G401.6 (cell line): ENCODE data around the gene ZNF408.
"Not testable (repeated sequence)": the region's sequence is repeated elsewhere in the genome, so short reads cannot be mapped to it uniquely, and the experiment has no call there.

Source experiments
- FAIRE-seq: peaks from 2 replicates; lab custom pipeline; 2012; peaks lifted over from hg19 to GRCh38; lab: Jason Lieb, UNC

The ZNF408 gene

DNA sequence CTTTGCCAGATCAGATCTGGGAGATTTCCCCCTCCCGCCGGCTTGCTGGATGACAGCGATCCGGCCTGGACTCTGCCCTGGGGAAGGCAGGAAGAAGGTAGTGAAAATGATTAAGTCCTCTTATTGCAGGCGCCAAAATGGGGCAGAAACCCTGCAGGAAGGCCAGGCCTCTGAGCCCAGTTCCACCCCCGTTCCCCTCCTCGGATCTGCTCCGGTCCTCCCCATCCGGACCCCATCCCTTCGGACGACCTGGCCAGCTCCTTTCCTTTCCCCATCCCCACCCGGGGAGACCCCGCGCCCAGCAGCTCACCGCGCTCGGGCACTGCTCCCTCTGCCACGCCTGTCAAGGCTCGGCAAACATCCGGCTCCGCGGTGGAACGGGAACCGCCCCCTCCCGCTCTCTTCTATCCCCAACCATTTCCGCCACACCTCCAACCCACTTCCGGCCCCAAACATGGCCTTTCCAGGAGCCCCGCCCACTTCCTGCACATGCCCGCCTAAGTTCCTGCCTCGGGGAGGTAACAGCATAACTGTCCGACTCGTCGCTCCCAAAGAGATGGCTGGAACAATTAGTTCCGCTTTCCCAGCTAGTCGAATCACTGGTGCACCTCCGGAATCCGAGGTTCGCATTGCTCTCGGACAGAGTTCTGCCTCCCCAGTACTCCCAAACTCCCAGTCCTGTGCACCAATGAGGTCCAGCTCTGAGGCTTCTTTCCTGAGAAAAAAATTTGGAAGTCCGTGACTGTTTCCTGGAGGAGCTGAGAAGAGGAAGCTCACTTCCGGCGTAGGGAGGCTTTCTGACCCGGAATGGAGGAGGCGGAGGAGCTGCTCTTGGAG lies at the start of gene ZNF408, which contains the start of gene ARHGAP1:
Gene ZNF408 (plus strand): TSS at position 791 of the 837 bp plus-strand sequence. CDS start 17 bp downstream, at position 808.
Gene ARHGAP1 (minus strand): TSS at position 379 of the 837 bp plus-strand sequence. CDS start 4,512 bp downstream, outside the sequence.
- FAIRE-seq: peak; percentile 95

DNA sequence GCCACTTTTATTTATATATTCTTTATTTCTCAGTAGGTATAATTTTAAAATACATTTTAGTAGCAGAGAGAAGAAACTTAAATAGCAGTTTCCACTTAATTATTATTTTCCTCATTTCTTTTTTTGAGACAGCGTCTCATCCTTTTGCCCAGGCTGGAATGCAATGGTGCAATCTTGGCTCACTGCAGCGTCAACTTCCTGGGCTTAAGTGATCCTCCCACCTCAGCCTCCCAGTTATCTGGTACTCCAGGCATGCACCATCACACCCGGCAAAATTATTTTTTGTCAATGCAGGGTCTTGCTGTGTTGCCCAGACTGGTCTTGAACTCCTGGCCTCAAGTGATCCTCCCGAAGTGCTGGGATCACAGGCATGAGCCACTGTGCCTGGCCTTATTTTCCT lies 45.2 kb upstream of the ZNF408 start:
- no peak for FAIRE-seq

DNA sequence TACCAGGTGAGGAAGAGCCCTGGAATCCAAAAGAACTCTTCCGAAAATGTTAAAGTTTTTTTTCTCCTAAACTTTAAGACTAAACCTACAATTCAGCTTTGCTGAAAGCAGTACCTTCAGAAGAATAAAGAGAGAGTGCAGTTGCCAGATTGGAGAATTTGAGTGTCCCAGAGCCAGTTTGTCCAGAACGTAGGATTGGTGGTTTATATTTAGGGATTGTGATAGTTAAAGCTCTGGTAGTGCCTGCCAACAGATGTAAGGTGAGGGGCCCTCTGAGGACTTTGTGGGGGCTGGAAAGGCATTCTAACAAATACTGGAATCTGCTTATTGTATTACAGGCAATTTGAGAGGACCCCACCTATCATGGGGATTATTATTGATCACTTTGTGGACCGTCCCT lies 43.6 kb upstream of the ZNF408 start:
- no peak for FAIRE-seq

DNA sequence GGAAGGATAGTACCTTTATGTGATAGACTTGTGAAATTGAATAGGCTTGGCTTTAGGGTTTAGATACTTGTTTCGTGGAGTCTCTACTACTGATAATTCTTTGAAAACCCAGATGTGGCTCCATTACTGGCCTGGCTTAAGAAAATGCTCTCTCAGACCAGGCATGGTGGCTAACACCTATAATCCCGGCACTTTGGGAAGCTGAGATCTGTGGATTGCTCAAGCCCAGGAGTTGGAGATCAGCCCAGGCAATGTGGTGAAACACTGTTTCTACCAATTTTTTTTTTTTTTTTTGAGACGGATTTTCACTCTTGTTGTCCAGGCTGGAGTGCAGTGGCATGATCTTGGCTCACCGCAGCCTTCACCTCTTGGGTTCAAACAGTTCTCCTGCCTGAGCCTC lies 42.6 kb upstream of the ZNF408 start:
- no peak for FAIRE-seq

DNA sequence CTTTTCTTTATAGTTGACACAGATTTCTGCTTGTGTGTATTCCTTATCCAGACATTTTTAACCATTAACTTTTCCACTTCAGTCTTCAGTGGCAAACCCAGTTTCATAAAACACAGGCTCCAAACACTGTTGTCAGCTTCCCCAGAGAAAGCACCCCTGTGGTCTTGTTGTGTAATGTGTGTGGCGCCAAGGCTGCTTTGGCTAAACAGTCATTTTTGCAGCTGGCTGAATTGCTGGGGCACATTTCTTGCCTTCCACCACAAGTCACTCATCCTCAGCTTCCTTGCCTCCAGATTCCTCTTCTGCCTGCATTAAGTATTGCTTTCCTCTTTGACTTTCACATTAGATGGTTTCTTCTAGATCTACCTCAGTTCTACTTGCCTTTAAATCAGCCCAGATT lies 40.9 kb upstream of the ZNF408 start:
- no peak for FAIRE-seq

DNA sequence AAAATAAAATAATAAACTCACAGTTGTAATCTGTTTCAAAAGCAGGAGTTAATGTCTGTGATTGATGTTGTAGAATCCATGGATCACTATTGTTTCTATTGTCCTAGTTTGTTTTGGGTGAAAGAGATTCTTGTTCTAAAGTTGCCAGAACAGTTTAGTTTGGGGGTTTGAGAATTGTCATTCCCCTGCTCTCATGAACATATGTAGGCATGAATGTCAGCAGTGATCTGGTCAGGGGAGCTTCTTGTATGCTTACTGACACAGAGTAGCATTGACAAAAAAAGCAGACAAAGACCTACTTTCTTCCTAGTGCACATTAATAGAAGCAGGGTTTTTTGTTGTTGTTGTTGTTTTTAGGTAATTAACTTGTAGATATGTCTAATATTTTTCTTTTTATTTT lies 39.0 kb upstream of the ZNF408 start:
- no peak for FAIRE-seq

DNA sequence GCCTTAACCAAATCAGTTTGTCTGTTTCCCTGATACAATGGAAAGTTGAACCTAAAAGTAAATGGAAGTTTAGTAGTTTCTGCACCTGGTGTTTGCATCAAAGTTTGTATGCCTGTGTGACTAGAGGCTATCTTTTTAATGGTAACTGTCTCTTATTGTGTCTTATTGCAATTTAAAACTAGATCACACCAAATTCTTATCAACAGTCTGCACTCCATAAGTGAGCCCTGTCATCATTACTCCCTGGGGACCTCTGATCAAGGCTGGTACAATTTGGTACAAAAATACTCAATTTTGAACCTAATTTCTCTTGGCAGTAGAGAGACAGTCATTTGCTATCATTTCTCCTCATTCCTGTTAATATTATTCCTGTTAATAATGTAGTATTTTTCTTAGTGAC lies 38.5 kb upstream of the ZNF408 start:
- FAIRE-seq: no peak

DNA sequence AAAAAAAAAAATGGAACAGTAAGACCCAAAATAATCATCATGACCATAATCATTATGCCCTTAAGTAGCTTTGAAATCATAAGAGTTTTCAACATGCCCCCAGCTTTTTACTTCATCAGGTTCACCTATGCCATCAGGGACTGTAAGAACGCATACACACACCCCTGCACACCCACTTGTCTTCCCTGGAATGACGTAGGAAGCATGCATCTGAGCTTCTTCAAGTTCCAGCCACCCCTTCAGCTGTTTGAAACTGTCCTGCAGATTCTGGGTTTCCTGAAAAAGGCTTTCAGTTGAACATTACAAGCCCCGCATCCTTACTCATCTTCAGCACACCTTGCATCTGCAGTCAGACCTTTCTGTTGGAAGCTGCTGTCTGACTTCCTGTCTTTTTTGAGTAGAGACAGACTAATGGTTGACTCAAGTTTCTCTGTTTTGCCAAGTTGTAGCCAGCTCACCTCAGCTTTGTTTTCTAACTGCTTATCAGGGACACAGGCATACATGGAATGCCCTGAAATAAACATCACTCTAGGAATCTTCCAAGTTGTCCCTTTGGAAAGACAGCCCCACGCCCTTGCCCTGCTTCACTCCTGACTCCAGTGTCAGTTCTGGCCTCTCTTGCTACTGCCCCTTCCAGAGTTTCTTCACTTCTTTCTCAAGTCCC lies 37.4 kb upstream of the ZNF408 start:
- FAIRE-seq: no peak

DNA sequence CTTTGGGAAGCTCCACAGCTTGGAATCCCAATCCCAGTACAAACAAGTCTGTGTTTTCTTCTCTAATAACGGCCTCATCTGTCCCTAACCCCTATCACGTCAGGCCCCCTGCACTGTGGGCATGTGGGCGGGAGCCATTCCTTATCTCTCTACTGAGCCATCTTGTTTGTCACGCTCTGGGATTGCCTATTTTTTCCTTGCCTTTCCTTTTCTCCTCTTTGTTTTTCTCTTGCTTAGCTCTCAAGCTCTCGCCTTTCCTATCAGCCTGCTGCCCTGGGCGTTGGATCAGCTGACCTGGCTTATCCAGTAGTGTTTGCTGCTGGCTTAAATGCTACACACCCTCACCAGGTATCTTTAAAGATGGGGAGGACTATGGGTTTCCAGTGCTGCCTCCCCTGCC lies 36.2 kb upstream of the ZNF408 start:
- FAIRE-seq: no peak

DNA sequence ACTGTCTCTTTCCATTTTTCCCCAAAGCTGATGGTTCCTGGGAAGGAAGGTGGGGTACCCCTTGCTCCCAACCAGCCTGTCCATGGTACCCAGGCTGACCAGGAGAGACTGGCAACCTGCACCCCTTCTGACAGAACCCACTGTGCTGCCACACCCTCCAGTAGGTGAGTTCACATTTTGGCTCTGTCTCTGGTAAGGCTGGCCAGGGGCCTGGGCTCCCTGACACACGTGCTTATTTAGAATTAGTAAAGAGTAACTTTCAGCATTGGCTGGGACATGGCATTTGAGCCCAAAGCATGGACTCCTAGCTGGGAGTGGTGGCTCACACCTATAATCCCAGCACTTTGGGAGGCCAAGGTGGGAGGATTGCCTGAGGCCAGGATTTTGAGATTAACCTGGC lies 35.5 kb upstream of the ZNF408 start:
- FAIRE-seq: no peak

DNA sequence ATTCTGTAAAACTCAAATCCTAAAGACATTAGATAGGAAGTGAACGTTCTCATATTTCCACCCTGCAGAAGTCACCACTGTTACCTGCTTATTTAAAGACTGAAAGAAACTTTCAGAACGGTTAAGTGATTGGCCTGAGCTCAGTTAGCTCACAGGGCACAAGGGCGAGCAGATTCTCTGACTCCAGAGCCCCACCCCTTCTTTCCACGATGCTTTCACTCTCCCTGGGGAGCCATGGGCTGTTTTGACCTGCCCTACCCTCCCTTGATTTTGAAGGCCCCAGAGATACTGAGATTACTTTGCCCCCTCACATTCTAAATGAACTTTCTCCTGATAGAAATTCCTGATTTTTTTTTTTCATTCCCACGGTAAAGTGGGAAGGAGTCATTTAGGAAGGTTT lies 34.3 kb upstream of the ZNF408 start:
- FAIRE-seq: no peak

DNA sequence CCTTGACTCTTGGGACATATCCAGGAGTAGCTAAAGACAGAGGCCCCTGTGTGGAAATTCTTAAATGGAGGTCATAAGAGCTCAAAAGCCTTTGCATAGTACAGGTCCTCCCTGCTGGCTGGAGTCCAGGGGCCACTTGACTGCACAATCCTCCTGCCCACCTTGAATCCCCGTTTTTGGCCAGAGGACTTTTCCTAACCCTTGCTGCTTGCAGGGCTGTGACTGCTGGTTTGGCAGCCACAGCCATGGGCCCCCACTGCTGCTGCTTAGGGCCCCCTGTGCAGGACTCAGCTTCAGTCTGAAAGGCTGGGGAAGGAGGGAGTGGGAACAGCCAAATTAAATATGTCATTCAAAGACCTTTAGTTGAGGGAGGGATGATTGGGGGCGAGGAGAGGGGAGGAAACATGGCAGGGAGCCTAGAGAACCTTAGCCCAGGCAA lies 33.8 kb upstream of the ZNF408 start:
- FAIRE-seq: no peak

DNA sequence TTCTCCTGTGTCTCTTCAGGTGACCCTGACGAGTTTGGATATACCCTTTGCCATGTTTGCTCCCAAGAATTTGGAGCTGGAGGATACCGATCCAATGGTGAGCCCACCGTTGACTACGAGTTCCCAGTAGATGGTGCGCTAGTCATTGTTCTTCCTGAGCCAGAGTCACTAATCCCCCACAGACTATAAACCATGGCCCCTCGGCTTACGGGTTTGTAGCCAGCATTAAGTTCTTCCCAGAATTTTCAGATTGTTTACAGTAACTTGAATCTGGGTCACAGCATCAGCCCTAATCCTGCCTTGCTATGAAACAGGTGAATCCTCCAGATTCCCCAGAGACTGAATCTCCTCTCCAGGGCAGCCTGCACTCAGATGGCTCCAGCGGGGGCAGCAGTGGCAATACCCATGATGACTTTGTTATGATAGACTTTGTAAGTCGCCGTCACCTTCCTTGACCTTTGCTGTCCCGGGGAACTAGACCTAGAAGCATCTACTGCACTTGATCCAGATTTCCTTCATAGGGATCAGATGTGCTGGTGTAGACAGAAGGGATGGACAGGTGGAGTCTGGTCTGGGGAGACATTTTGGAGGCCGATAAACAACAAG lies 32.2 kb upstream of the ZNF408 start:
- FAIRE-seq: no peak

DNA sequence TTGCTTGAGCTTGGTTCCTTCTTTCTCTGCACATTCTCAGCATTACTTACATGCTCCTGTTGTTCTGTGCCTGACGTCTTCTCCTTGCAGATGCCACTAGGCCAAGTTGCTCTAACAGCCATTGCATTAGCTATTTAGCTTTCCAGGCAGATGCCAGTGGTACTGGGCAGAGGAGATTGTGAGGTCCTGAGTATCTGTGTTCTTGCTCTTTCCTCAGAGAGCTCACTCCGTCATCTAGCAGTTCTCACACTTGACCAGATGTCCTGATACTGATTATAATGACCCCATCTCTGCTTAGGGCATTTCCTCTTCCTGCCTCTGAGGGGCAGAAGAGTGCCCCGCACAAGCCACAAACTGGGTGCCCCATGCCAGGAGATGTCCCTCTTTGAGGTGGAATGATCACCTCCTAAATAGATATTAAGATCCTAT lies 31.1 kb upstream of the ZNF408 start:
- FAIRE-seq: no peak

DNA sequence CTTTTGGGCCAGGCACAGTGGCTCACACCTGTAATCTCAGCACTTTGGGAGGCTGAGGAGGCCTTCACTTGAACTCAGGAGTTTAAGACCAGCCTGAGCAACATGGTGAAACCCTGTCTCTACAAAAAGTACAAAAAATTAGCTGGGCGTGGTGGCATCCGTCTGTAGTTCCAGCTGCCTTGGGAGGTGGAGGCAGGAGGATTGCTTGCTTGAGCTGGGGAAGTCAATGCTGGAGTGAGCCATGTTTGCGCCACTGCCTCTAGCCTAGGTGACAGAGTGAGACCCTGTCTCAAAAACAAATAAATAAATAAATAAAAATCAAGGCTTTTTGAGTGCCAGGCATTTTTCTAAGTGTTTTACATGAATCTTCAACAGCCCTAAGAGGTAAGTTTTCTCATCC lies 30.3 kb upstream of the ZNF408 start:
- FAIRE-seq: not testable (repeated sequence)

DNA sequence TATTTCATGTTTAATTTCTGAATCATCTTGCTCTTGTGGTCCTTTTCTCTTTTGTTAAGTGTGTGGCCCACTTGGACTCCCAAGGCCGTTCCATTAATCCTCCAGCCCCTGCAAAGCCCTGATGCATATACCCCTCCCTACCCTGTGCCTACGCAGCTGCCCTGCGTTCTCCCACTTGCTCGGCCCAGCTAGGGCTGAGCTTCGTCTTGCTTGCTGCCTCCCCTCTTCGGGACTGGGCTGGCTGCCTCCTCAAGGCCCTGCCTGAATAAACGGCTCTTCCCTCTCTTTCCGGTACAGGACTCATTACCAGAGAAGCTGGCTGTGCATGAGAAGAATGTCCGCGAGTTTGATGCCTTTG lies 28.9 kb upstream of the ZNF408 start:
- no peak for FAIRE-seq

DNA sequence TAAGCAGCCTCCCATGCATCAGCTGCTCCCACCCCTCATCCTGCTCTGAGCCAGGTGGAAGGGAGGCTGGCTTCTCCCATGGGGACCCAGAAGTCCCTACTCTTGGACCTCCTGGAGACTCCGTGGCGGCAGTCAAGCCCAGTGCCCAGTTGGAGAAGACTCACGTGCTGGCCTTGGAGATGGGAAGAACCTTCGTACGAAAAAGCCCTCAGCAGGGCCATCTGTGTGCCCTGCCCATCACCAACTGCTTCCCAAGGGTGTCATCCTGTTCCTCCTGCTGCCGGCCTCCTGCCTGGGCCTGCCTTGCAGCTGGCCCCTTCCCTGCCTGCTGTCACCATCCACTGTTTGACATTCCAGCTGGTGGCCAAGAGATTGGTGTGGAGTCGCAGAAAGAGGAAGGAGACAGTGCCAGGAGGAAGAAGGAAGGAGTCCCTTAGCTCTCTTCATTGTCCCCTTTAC lies 28.4 kb upstream of the ZNF408 start:
- FAIRE-seq: no peak

DNA sequence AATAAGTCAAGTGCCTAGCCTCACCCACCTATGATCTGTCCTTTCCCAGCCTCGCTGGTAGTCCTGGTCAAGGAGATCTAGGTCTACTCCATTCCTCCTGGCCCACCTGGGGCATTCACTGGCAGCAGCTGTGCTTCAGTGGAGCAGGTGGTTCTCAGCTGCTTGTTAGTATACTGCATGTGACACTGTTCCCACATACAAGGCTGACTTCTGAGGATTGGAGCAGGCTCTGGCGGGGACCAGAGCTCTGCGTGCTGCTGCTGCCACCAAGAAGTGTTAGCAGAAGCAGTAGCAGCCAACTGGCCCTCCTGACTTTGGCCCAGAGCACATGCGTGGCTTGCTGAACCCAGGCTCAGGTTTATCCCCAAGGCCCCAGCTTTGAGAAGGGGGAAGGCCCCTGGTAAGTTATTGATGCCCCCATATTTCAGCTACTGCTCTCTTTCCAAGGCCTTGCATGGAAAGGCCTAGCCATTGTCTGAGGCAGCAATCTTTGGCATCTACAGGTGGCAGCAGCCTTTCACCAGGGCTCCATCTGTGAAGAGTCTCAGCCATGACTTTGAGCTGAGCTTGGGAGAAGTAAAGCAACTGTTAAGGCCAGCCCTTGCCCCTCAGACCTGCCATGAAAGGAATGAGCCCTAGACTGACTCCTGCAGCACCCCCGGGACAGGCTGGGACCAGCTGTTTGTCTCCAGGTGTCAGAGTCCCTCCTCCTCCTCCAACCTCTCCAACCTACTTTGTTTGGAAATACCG lies 26.9 kb upstream of the ZNF408 start:
- no peak for FAIRE-seq

DNA sequence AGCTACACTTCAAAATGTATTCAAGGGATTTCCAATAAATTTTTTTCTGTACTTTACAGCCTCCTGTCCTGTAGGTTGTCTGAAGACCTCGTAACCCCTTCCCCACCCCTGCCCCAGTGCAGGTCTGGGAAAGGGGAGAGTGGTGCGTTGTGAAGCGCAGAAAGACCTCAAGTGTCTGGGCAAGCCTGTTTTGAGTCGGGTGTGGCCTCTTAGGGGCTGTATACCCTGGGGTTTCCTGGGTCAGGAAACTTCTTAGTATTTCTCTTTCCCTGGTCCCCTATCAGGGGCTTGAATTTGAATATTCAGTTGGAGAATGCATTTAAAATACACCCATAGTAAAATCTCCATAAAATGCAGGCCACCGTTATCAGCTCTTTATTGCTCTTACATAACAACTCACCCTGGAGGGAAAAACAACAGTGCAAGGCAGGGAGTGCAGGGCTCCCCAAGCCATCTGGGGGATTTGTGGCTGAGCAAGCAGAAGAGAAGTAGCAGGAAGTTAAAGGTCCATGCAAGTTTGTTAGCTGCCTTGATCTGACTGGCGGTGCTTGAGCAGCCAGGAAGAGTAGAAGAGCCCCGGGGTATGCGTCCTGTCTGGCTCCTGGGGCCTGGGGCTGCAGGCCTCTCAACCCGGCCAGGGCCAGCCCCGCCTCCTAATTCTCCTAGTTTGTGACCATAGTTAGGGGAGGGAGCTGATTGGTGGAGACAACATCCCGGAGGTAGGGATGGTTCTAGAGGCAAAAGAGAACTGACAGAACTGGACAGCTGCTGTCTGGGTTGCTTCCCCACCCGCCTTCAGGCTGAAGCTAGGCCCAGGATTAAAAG lies 26.2 kb upstream of the ZNF408 start:
- FAIRE-seq: no peak

DNA sequence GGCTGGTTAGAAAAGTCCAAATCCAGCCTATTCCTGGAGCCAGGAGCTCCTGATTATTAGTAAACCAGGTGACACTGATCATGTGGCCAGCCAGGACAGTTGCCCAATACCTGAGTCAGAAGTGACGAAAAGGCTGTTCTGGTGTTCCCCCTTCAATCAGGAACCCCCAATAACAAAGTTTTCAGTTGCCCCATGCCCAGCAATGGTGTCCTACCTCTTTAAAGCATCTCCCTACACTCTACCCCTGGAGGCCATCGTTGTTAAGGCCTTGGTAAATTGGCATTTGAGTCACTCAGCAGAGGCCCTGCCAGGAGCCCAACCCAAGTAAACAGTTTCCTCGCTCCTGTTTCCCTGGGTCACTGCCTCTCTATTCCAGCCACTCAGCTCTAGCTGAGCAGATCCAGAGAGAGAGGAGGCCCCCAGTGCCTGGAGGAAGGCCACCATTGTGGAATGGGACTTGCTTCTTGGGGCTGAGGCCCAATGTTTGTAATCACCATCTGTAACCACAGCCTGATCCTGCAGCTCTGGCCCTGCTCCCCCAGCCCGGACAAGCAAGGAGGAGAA lies 25.5 kb upstream of the ZNF408 start:
- FAIRE-seq: no peak

DNA sequence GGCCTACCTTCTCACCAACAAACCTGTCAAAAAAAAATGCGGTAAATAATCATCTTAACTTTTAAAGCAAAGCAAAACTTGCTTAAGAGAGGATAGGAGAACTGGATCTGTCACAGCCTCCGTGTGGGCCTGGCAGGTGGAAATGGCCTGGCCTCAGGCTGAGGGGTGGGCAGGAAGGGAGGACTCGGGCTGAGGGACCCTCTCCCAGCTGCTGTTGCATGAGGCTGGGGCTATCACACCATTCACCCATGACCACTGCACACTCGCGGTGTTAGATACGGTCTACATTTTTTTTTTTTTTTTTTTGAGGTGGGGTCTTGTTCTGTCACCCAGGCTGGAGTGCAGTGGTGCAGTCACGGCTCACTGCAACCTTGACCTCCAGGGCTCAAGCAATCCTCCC lies 24.9 kb upstream of the ZNF408 start:
- no peak for FAIRE-seq
